Activated T-cell treated with anti-CD3 and anti-CD28 coated beads for 1 hour (primary cell): ENCODE data around the gene GRIK3.

ENCODE experiments used
- DNase-seq: peaks from one replicate; pipeline ENCODE4 v3.0.0-alpha.2; 2020; ENCODE audit warnings: low read depth

GRIK3 gene

DNA sequence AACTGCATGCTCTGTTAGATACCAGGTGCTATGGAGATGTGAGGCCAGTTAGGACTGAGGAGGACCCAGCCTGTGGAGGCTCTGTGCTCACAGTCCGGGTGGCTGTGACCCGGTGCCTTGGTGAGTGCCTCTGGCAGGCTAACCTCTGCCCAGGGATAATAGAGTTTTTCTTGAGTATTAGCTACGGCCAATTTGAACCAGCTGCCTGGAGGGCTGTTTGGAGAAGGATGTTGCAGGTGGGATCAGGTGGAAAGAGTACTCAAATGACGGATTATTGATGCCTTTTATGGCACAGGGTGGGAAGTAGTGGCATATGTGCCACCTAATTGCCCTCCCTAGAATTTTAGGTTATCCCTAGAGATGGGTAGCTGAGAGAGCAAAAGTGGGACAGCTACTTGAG, 182.7 kb downstream of the GRIK3 start:
- DNase-seq, result no peak

DNA sequence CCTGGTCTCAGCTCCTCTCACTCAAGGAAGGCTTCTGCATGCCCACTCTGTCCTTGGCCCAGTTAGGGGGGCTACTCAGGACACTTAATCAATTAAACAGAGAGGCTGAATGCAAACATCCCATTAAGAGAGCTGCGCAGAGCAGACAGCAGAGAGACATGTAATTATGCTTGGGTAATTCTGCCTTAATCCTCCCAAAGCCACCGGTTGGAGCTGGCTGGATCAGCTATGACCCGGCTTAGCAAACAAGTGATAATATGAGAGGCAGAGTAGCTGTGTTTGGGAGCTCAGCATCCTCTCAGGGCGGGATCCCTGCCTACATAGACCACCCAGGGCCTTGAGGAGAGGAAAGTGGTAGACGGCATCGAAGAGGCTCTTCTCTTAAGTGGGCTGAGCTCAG, 183.2 kb downstream of the GRIK3 start:
- DNase-seq, result no peak

DNA sequence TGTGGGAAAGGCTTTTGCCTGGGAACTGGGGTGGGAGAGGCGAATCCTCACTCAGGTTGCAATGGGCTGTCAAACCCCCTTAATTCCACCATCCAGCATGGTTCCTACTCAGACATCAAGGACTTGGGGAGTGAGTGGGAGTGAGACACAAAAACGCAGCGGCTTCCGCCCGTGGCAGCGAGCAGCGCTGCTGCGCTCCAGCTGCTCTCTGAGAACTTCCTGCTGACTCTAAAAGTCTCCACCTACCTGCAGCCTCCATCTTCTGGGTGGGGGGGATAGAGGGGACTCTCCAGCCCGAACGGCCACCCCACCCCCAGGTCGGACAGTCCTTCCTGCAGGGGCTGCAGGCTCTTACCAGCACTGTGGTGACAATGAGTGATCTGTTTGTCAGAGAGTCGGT, 184.4 kb downstream of the GRIK3 start:
- DNase-seq, result no peak

DNA sequence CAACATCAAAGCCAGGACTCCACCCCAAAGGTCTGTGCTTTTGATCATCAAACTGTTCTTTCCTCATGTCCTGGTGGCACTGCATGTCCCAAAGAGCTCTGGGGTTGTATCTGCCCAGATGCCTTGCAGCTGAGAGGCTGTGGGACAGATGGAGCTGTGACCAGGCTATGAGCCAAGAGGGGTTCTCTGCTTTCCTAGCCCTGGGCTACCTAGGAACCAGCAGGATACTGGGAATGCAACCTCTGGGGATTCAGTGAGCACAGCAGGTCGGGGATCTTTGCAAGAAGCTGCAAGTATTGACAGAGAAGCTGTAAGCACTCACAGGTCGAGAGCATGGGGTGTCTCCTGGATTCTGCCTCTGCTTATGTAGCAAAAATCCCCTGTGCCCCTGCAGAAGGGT, 186.6 kb downstream of the GRIK3 start:
- DNase-seq, result no peak

DNA sequence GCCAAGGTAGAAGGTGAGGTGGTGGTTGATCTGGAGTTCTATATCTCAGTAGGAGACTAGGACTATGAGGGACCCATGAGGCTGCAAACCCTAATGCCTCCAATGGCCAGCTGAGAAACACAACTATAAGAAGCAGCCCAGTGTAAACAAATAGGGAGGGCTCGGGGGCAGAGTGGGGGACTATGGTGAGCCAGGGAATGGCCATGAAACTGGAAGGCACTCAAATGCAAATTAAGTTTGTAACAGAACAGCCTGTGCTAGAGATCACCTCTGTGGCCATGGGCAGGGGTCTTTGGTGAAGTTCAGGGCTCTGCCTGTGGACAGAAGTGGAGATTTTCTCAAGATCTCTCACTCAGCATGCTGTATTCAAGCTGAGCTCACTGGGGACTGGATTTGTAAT, 187.1 kb downstream of the GRIK3 start:
- DNase-seq, result no peak

DNA sequence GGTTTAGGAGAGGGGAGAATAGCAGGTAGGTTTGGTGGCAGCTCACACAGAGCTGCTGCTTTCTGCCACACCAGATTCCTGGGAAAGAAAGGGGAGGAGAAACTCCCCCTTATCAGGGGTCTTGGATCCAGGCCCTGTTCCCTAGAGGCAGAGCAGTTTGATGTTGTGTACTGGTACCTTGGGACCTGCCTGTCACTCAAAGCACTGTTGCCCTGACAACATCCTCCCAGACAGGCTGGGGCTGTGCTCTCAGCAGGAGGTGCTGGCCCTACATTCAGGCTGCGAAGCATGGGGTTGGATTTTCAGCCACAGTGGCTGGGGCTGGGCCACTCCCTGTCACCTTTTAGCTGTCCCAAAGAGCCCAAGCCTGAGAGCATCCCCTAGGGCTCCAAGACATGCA, 188.0 kb downstream of the GRIK3 start:
- no peak for DNase-seq

DNA sequence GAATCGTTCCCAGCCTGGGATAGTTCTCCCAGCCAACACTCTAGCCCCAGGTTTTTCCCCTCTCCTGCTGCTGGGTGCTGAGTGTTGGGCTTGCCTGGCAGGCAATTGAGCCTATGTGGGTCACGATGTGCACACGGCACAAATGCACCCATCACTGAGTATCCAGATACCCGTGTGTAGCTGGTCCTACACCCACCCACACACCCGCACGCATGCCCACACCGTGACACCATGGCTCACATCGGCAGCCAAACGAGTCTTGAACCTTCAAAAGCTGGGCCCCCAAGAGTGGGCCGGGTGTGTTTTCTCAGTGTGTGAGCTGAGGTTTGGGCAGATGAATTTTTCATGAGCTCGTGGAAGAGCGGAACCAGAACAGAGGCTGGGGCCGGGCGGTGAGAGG, 188.5 kb downstream of the GRIK3 start:
- DNase-seq, result no peak

DNA sequence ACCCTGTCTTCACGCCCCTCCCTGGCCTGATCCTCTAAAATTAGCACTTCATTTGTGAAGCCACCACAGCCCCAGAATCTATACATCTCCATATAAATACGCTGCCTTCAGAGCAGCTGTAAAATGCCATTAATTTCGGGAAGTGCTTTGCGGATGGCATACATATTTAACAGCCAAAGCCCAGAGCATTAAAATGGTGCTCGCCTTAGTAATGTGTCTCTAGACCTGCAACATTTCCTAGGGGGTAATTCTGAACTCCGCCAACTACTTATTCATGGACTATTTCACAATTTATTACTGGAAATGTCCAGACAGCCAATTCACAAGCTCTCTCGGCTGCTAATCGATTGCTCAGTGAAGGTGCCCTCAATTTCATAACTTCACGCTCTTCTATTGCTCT, 189.4 kb downstream of the GRIK3 start:
- DNase-seq, result no peak

DNA sequence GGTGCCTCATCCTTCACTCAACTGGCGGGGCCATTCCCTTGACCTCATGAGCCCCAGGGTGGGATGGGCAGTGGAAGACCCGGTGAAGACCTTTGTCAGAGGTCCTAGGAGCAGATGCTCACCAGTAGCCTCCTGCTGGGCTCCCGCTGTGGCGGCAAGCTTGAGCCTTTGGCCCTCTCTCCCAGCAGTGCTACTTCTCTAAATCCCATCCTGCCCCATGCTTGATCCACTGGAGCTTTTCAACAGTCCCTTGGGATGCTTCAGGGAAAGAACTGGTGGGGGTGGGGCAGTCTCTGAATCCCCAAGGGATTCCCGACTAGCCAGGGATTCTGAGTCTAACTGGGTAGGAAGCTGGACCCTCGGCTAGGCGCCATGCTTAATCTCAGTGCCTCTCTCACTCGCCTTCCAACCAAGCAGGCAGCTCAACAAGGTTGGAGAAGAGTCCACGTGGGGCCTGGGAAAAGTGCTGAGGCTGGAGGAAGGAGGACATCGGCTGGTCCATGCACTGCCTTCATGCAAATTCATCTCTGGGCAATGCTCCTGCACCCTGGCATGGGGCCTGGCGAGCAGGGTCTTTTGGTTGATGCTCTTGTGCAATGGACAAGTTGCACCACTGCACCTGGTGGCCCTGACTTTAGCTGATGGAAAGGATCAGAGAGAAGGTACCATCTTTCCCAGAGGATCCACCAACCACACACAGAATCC, 190.3 kb downstream of the GRIK3 start:
- DNase-seq, result no peak

DNA sequence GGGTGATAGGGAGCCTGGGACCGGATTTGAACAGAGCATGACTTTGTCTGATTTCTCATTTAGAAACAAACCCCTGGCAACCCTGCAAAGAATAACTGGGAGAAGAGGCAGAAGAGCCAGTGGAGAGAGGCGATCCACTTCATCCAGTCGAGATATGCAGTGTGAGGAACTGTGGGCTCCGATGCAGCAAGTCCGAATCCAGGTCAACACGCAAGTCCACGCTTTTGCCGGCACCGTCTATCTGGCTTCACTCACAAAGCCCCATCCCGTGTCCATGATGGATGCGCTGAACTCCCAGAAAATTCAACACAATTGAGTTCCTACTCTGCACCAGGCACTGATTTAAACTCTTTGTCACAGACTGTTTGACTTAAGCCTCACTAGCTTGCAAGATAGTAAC, 191.3 kb downstream of the GRIK3 start:
- DNase-seq, result no peak

DNA sequence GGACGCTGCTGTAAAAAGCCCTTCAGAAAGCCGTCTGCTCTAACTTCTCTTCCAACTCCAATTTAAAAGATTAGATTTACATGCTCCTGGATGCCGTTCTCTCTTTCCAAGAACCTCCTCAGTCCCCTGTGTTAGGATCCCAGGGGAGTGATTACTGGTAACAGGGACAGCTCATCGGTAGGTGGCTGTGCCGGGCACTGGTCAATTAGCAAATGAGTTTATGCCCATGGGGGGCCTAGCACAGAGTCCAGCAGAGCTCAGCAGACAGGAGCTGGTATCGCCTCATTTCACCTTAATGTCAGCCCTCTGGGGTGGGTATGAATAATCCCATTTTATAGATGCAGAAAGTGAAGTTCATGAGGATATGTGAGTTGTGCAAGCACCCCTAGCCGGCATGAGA, 191.9 kb downstream of the GRIK3 start:
- no peak for DNase-seq

DNA sequence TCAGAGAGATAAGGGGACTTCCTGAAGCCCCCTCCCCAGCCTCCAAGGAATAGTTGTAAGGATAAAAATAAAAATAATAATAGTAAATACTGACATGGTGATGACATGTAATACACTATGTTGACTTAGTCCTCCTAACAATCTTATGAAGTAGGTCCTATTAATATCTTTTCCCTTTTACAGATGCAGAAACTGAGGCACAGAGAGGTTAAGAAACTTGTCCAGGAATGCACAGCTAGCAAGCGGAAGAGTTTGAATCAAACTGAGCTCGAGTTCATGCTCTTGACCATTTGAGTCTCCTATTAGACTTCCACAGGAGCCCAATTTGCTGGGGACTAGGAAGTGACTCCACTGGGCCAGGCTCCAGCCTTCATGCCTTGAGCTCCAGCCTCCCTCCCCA, 194.8 kb downstream of the GRIK3 start:
- DNase-seq, result no peak

DNA sequence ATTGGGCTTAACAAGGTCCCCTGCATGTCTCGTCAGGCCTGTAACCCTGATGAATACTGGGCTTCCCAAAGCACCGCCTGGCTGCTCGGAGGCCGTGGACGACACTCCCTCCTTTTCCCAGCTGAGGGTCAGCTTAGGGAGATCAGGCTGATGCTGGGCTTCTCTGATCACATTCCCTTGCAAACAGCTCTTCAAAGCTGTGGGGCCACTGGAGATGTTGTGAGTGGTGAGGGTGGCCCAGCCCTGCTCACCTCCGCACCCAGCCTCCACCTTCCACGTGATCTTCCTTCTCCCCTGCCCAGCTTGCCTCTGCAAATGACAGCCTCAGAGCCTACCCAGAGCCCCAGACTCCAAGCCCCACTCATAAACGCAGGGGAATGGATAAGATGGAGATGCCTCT, 195.4 kb downstream of the GRIK3 start:
- no peak for DNase-seq

DNA sequence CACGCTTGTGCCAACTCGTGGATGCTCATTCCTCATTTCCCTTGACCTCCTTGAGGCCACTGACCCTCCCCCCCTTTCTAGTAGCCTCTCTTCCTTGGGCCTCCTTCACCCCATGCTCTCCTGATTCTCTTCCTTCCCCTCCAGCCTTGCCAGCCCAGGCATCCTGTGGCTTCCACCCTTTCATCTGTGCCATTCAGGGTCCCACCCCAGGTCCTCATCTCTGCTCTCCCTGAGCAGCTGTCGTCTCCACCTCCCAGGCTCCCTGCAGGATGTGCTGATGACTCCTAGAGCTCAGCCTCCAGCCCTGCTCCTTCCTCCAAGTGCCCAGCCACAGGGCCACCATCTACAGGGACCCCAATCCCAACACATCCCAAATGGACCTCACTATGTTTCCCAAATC, 197.4 kb downstream of the GRIK3 start:
- DNase-seq, result no peak

DNA sequence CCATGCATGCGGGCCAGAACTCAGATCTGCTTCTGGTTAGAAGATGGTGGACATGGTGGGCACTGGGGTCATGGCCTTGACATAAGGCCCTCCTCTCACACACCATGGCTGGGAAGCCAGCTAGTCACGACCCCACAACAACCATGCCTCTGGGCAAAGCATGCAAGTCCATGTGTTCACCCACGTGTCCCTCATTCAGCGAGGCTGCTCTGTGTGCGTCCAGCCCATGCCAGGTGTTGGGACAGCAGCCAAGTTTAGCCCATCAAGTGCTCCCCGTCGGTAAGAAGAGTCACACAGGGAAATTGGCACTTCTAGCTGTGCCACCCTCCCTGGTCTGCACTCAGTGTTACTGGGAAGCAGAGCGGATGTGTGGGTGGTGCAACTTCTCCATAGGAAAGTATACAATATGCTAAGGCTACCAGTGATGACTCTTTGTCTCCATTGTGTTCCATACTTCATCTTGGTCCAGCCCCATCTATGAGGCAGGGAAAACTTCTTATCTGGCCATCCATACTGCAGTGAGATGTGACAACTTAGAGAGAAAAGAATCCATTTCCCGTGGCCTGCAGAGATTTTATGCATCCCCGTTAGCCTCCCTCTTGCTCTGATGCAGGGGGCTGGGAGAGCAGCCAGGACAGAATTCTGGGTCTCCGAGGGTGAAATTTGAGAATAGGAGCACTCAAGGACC, 198.0 kb downstream of the GRIK3 start:
- no peak for DNase-seq

DNA sequence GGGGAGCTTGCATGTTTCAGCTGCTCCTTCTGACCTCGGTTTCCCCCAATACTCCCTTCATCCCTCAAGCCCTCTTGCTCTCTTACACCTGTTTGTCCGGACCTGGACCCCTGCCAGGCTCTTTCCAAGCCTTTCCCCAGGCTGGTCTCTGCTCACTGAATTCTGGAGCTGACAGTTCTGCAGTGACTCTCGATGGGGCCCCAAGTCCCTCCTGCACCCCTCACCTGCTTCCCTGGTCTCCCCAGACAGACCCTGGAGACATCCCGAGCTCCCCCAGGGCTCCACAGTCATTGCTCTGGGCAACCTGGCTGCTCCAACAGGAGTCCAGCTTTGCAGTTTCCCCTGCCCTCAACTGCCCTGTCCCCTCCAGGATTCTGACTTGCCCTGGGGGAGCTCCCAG, 198.6 kb downstream of the GRIK3 start:
- no peak for DNase-seq

DNA sequence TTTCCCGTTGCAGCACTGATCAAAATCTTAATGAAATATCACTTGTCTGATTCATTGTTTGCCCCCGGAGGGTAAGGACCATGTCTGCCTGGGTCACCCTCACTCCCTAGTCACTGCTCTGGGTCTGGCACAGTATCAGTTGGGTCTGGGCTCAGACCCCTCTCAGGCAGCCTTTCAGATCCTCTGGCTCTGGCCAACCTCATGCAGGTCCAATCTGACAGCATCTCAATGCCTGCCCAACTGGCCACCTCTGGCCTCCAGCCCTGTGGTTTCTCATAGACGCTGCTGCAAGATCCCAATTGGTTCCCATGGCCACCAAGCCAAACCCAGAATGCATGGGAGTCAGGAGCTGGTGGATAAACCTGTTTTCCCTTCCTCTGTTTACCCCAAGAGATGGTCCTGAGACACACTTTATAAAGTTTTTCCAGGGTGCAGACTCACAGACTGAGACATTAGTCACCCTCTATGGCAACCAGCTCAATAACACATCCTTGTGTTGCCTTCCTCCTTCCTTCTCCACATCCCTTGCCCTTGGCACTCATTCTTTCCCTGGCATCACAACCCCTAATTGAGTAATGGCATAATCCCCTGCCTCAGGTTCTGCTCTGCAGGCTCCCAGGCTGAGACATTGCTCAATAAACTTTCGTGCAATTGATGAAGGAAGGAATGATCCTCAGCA, 199.2 kb downstream of the GRIK3 start:
- no peak for DNase-seq

DNA sequence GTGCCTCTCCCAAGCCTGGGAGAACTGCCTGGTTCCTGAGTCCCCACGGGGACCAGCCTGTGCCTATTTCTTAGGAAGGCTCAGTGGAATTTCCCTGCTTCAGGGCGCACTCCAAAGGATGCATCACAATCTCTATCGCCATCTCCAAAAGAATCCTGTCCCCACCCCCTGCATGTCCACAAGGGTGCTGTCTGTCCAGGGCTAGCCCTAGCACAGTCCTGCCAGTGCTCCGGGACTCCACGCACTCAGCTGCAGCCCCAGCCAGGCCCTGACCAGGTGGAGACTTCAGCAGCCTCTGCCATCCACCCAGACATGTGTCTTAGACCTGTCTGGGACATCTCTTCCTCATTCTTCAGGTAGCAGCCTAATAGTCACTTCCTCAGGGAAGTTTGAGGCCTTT, 199.7 kb downstream of the GRIK3 start:
- DNase-seq, result no peak

DNA sequence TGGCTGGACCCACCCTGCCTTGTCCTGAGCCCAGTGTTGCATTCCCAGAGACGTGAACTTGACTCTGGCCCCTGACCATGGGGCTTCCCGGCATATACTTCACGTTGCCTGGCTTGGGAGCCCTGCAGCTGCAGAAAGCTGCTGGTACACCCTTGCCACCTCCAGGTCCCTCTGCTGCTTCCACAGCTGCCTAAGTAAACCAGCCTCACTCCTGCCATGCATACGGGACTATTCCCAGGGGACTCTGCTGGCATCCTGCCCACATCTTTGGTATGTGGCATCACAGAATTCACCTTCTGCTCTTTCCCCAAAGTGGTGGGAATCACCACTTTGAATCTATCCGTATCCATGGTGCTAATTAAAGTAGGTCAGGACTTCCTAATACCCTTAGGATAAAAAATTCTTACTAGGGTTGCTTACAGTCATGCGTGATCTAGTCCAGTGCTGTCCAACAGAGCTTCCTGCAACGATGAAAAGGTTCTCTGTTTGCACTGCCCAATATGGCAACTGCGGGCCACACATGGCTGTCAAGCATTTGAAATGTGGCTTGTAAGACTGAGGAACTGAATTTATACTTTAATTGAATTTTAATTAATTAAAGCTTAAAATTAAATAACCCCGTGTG, 203.0 kb downstream of the GRIK3 start:
- DNase-seq, result no peak

DNA sequence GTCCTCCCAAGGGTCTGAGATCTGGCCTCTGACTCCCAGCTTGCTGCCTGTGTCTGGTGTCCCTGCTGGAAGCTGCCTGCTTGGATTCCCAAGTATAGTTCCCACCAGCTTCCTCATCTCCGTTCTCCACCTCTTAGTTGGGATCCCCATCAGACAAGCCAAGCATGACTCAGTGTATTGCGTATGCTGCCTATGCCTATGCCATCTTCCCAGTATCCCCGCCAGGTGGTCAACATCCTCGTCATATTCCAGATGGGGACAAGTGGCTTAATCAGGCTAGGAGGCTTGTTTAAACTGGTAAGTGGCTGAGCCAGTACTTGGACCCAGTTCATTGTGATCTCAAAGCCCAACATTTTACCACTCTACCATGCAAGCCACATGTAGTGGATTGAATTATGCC, 204.4 kb downstream of the GRIK3 start:
- DNase-seq, result no peak

DNA sequence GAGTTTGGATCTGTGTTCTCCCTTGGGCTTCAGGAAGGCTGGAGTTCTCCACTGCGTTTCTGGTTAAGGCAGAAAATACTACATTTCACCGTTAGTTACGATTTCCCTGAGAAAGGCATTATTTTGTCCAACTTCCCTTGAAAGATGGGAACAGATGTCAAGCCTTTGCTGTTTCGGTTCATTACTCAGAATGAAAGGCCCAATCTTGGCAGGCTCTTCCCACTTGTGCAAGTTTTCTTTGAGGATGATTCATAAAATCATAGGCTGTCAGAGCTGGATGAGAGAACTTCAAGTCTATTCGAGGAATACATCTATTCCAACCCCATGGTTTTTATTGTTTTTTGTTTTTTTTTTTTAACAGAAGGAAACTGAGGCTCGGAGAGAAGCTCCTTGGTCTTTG, 205.2 kb downstream of the GRIK3 start:
- DNase-seq, result no peak

DNA sequence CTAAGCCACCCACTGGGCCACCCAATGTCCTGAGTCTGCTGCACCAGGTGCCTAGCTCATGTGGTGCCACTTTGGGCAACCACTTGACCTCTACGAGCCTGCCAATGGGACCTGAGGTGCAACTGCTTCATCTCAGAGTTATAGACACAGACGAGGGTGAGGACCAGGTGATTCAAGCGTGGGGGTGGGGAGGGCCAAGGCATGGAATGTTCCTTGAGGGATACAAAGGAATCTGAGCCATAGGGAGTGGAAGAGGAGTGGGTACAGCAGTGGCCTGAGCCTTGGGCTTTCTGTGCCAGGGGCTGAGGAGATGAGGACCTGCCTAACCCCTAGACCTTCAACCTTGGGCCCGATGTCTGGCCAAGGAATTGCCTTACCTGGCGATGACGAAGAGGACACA, 209.1 kb downstream of the GRIK3 start:
- DNase-seq, result no peak

DNA sequence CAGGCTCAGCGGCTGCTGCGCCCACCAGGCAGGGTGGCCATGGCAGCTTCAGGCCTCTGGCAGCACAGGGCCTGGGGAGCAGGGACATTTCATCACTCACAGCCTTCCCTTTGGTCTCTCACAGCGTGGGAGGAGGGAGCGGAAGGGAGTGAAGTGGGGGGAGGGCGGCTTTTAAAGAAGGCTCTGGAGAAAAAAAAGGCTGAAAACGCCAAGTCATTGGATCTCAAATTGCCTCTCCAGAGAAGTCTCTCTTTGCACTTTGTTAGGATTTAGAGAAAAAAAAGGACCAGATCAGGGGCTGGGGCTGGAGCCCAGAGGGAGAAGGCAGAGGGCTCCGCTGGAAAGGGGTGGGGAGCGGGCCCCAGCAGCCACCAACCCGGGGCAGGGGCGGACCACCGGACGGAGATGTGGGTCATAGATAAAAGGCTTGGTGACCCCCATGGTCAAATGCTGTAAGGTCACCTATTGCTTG, 209.9 kb downstream of the GRIK3 start:
- no peak for DNase-seq
